Mucosa of rectum (tissue), 2 donors: ENCODE measurements around the gene CIAO3.

ENCODE experiments used
- H3K27ac ChIP-seq, 2 donors: one replicate each; pipeline ENCODE4 v1.7.0; 2013; ENCODE audit warnings: inconsistent platforms in 2 of 2, low read depth in 2 of 2, low read length in 2 of 2
- H3K27me3 ChIP-seq, 2 donors: one replicate each; pipeline ENCODE4 v1.7.0; 2013; ENCODE audit warnings: low read length in 2 of 2; ENCODE audit not compliant: control insufficient read depth in 2 of 2, insufficient read depth in 2 of 2
- H3K36me3 ChIP-seq, 2 donors: one replicate each; pipeline ENCODE4 v1.7.0; 2013; ENCODE audit warnings: low read length in 2 of 2; ENCODE audit not compliant: control insufficient read depth in 2 of 2, insufficient read depth in 2 of 2
- H3K4me1 ChIP-seq, 2 donors: one replicate each; pipeline ENCODE4 v1.7.0; 2013; ENCODE audit warnings: low read length in 2 of 2, mild to moderate bottlenecking in 1 of 2; ENCODE audit not compliant: control insufficient read depth in 2 of 2, insufficient read depth in 2 of 2
- H3K4me3 ChIP-seq, 2 donors: one replicate each; pipeline ENCODE4 v1.7.0; 2013; ENCODE audit warnings: low read length in 2 of 2
- H3K9ac ChIP-seq, 2 donors: one replicate each; pipeline ENCODE4 v1.7.0; 2013; ENCODE audit warnings: low read length in 2 of 2, low read depth in 1 of 2, mild to moderate bottlenecking in 1 of 2
- H3K9me3 ChIP-seq, 2 donors: one replicate each; pipeline ENCODE4 v1.7.0; 2013; ENCODE audit warnings: low read length in 2 of 2; ENCODE audit not compliant: control insufficient read depth in 2 of 2
- donor health status: healthy.
- donor health status: Normal muscosa, but diverticular disease.

Gene CIAO3

GRCh38 chr16:740764-741505 lies at the start of gene CIAO3:
CIAO3 (minus strand) TSS chr16:740997; CDS start chr16:740985, 12 bp downstream.
- Histone ChIP-seq H3K4me1 (peaks cover 8 to 9% of the 10 kb centered on the region in 2 donors), H3K4me3 (peak within 1 kb of the TSS; percentile 80 to 86), H3K27ac (peak within 1 kb of the TSS; percentile 82 to 88), H3K36me3 (peaks cover 8 to 18% of the 10 kb centered on the region in 2 donors), H3K27me3 (no peaks in the 10 kb centered on the region), H3K9ac (peak within 1 kb of the TSS; percentile 76 to 89), H3K9me3 (no peaks in the 10 kb centered on the region)

DNA sequence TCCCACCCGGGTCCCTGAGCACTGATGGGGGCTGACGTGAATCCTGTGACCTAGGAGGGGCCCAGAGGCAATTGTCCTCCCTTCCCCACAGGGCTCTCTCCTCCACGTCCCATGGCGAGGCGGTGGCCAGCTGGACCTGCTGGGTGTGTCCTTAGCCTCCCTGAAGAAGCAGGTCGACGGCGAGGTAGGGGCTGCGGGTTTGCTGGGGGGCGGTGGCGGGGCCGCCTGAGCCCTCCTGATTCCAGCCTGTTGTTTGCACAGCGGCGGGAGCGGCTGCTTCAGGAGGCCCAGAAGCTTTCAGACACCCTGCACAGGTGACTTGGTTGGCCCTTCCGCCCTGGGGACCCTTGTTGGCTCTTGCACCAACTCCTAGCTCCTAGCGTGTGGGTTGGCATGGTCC lies 49.3 kb upstream of the CIAO3 start:
- H3K36me3 ChIP-seq = peaks cover 4% of the 10 kb centered on the region in 2 donors

GRCh38 chr16:789191-789850 lies 48.5 kb upstream of the CIAO3 start:
- Histone ChIP-seq H3K4me3 (peak overlapping the region; percentile 78 to 85), H3K27ac (no peak overlapping the region), H3K4me1 (peaks cover 13 to 18% of the 10 kb centered on the region in 2 donors), H3K9me3 (no peaks in the 10 kb centered on the region), H3K9ac (peak overlapping the region in 1 of 2 donors; percentile 68), H3K36me3 (peaks cover 4% of the 10 kb centered on the region in 2 donors), H3K27me3 (no peaks in the 10 kb centered on the region)

More for the DNA sequence above, 49.3 kb upstream of the CIAO3 start:
- Histone ChIP-seq H3K4me1 (peaks cover 13 to 18% of the 10 kb centered on the region in 2 donors), H3K9me3 (no peaks in the 10 kb centered on the region), H3K27me3 (no peaks in the 10 kb centered on the region), H3K9ac (no peak overlapping the region), H3K4me3 (no peak overlapping the region), H3K27ac (no peak overlapping the region)

DNA sequence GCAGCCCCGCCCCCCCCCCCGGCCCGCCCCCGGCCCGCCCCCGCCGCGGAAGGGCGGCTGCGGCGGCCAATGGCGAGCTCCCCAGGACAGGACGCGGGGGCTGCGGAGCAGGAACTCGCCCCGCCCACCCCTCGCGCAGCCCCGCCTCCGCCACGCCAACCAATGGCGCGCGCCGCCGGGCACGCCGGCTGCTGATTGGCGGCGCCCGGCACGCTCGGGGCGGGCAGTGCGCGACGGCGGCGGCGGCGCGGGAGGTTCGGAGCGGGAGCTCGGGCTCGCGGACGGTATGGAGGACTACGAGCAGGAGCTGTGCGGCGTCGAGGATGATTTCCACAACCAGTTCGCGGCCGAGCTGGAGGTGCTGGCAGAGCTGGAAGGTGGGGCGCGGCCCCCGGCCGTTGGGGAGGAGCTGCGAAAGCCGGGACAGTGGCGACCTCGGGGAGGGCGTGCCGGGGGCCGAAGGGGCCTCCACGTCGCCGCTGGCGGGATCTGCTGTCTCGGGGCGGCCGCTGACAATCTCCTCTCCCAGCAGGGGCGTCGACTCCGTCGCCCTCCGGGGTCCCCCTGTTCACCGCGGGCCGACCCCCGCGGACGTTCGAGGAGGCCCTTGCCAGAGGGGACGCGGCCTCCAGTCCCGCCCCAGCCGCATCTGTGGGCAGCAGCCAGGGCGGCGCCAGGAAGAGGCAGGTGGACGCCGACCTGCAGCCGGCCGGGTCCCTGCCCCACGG lies 47.8 kb upstream of the CIAO3 start, which contains the start of gene CHTF18:
CHTF18 (plus strand) TSS at position 222 of the 728 bp plus-strand sequence; CDS start at position 287, 65 bp downstream.
- Histone ChIP-seq H3K27me3 (peaks cover 0 to 1% of the 10 kb centered on the region in 2 donors), H3K36me3 (peaks cover 4% of the 10 kb centered on the region in 2 donors), H3K27ac (peak within 1 kb of the TSS in 1 of 2 donors; percentile 61), H3K4me1 (peaks cover 13 to 18% of the 10 kb centered on the region in 2 donors), H3K9ac (peak within 1 kb of the TSS; percentile 77 to 80), H3K9me3 (no peaks in the 10 kb centered on the region), H3K4me3 (peak within 1 kb of the TSS; percentile 85)

GRCh38 chr16:787978-788398 lies 47.2 kb upstream of the CIAO3 start, which contains the start of gene RPUSD1:
RPUSD1 (minus strand) TSS chr16:788381; CDS start chr16:787737, 644 bp downstream.
- peaks cover 13 to 18% of the 10 kb centered on the region in 2 donors for H3K4me1 ChIP-seq
- peaks cover 4% of the 10 kb centered on the region in 2 donors for H3K36me3 ChIP-seq
- H3K4me3 ChIP-seq = peak within 1 kb of the TSS; percentile 85
- H3K27ac ChIP-seq = peak within 1 kb of the TSS in 1 of 2 donors; percentile 61
- peak within 1 kb of the TSS; percentile 77 to 80 for H3K9ac ChIP-seq
- peaks cover 5 to 7% of the 10 kb centered on the region in 2 donors for H3K27me3 ChIP-seq
- H3K9me3 ChIP-seq = no peaks in the 10 kb centered on the region

DNA sequence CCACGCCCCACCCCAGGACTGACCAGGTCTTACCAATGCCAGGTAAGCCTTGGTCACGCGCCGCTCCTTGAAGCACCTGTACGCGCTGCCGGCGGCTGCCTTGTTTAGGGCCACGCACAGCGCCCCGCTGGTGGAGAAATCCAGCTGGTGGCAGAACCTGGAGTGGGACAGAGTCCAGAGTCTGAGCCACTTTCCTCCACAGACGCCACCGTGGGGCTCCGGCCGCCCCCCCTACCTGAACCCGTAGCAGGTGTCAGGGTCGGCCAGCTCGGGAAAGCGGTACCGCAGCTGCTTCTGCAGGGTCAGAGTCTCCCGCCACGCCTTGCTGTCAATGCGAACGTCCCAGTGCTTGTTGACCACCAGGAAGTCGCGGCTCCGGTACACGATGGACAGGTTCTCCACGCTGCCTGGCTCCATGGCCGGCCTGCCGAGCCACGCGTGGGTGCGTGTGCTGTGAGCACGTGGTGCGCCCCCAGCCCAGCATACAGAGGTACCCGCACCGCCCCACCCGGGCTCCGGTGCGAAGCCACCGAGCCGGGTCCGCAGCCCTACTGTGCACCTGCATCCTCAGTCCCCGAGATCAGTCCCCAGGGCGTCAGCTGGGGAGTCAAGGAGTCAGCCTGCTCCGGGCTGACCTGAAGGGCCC lies 46.6 kb upstream of the CIAO3 start:
- Histone ChIP-seq H3K27me3 (peaks cover 7 to 12% of the 10 kb centered on the region in 2 donors), H3K9ac (peak overlapping the region; percentile 77 to 80), H3K9me3 (no peaks in the 10 kb centered on the region), H3K36me3 (peaks cover 4% of the 10 kb centered on the region in 2 donors), H3K4me3 (peak overlapping the region; percentile 81 to 85), H3K27ac (peak overlapping the region in 1 of 2 donors; percentile 61), H3K4me1 (peaks cover 13 to 18% of the 10 kb centered on the region in 2 donors)

GRCh38 chr16:785563-786535 lies 45.1 kb upstream of the CIAO3 start:
- no peak overlapping the region for H3K4me3 ChIP-seq
- H3K9ac ChIP-seq = no peak overlapping the region
- H3K27me3 ChIP-seq = peaks cover 7 to 20% of the 10 kb centered on the region in 2 donors
- peaks cover 13 to 18% of the 10 kb centered on the region in 2 donors for H3K4me1 ChIP-seq
- no peaks in the 10 kb centered on the region for H3K9me3 ChIP-seq
- H3K36me3 ChIP-seq = peaks cover 4% of the 10 kb centered on the region in 2 donors
- H3K27ac ChIP-seq = no peak overlapping the region

DNA sequence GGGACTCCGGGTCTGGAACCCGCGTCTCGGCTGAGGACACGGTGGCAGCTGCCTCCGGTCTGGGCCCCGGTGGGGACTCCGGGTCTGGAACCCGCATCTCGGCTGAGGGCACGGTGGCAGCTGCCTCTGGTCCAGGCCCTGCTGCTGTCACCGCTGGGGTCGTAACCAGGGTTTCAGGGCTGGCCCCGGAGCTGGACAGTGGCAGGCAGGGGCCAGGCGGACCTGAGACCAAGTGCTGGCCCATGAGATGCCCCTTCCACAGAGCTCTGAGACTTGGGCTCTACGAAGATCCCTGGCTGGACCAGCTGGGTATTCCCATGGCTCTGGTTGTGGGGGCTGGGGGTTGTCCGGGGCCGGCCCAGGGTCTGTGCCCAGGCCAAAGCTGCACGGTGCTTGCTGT lies 43.6 kb upstream of the CIAO3 start:
- Histone ChIP-seq H3K27me3 (peaks cover 10 to 27% of the 10 kb centered on the region in 2 donors), H3K9ac (no peak overlapping the region), H3K9me3 (no peaks in the 10 kb centered on the region)

More for the DNA sequence above, 43.6 kb upstream of the CIAO3 start:
- Histone ChIP-seq H3K4me3 (no peak overlapping the region), H3K27ac (no peak overlapping the region), H3K36me3 (peaks cover 4% of the 10 kb centered on the region in 2 donors), H3K4me1 (peaks cover 13 to 17% of the 10 kb centered on the region in 2 donors)
